DOHH2 (cell line): ENCODE results near the gene KRT76.

Source experiments
- CTCF ChIP-seq: fragments of 200-600 bp; sonication (generic); IDR thresholded peaks from one replicate; pipeline ENCODE4 v1.5.1; 2014; ENCODE audit warnings: antibody characterized with exemption, mild to moderate bottlenecking, low read depth, low read length; ENCODE audit not compliant: poor library complexity, severe bottlenecking
- EZH2phosphoT487 ChIP-seq: fragments of 200-600 bp; sonication (generic); IDR thresholded peaks from 2 replicates; pipeline ENCODE4 v1.6.1; 2017; ENCODE audit warnings: borderline replicate concordance, mild to moderate bottlenecking, antibody characterized with exemption, low read length, moderate library complexity, mixed read lengths

GRCh38 chr12:52742196-52742580 lies 35.0 kb downstream of the KRT76 start:
- TF ChIP-seq CTCF (no peak), EZH2phosphoT487 (no peak)
